Mesenchymal stem cell (in vitro differentiated cells and primary cell): ENCODE results near the gene ZNF724.
"Not testable (repeated sequence)": the region's sequence is repeated elsewhere in the genome, so short reads cannot be mapped to it uniquely, and the experiment has no call there.

Experiments used
- DNase-seq: peaks from one replicate; pipeline ENCODE4 v3.0.0-alpha.2; 2013
- H2AFZ ChIP-seq: one replicate; pipeline ENCODE4 v1.6.1; 2013; ENCODE audit warnings: low read depth, mild to moderate bottlenecking, control low read depth, inconsistent platforms, low read length, moderate library complexity
- H2AK5ac ChIP-seq: 2 replicates; pipeline ENCODE4 v1.6.1; 2013; ENCODE audit warnings: low read length, moderate library complexity, mild to moderate bottlenecking, inconsistent platforms; ENCODE audit not compliant: severe bottlenecking
- H2BK120ac ChIP-seq: one replicate; pipeline ENCODE4 v1.6.1; 2013; ENCODE audit warnings: low read depth, mild to moderate bottlenecking, inconsistent platforms, low read length, moderate library complexity
- H2BK12ac ChIP-seq, 2 experiments: one replicate each; pipeline ENCODE4 v1.6.1; 2013; ENCODE audit warnings: inconsistent platforms in 2 of 2, low read length in 2 of 2, mild to moderate bottlenecking in 2 of 2, moderate library complexity in 2 of 2, control low read depth in 1 of 2
- H2BK15ac ChIP-seq: one replicate; pipeline ENCODE4 v1.6.1; 2013; ENCODE audit warnings: mild to moderate bottlenecking, low read depth, inconsistent platforms; ENCODE audit not compliant: poor library complexity, severe bottlenecking
- H2BK5ac ChIP-seq: 2 replicates; pipeline ENCODE4 v1.6.1; 2013; ENCODE audit warnings: low read depth, mild to moderate bottlenecking, low read length, control low read depth, inconsistent platforms; ENCODE audit not compliant: poor library complexity, severe bottlenecking
- H3K14ac ChIP-seq, 2 experiments: one replicate each; pipeline ENCODE4 v1.6.1; 2013; ENCODE audit warnings: inconsistent platforms in 2 of 2, low read length in 2 of 2, control low read depth in 1 of 2, mild to moderate bottlenecking in 1 of 2, moderate library complexity in 1 of 2
- H3K18ac ChIP-seq, 2 experiments: one replicate each; pipeline ENCODE4 v1.6.1; 2013; ENCODE audit warnings: inconsistent platforms in 2 of 2, low read length in 2 of 2, control low read depth in 1 of 2, low read depth in 1 of 2, mild to moderate bottlenecking in 1 of 2
- H3K23ac ChIP-seq, 2 experiments: one replicate each; pipeline ENCODE4 v1.6.1; 2013; ENCODE audit warnings: inconsistent platforms in 2 of 2, low read length in 2 of 2, mild to moderate bottlenecking in 2 of 2, moderate library complexity in 2 of 2, control low read depth in 1 of 2
- H3K27ac ChIP-seq: 2 replicates; pipeline ENCODE4 v1.5.1; 2013; ENCODE audit warnings: mild to moderate bottlenecking, moderate library complexity, low read length, control low read depth, inconsistent platforms; ENCODE audit not compliant: poor library complexity, severe bottlenecking
- H3K27me3 ChIP-seq, 2 experiments: 2 replicates each; pipeline versions ENCODE4 v1.6.1 to v1.7.0; 2013; ENCODE audit warnings: low read length in 2 of 2, mild to moderate bottlenecking in 2 of 2, moderate library complexity in 2 of 2, control low read depth in 1 of 2, inconsistent platforms in 1 of 2; ENCODE audit not compliant: control insufficient read depth in 1 of 2, insufficient read depth in 1 of 2
- H3K36me3 ChIP-seq, 2 experiments: 2 replicates each; pipeline versions ENCODE4 v1.6.1 to v1.7.0; 2013; ENCODE audit warnings: low read length in 2 of 2, control low read depth in 1 of 2, inconsistent platforms in 1 of 2, low read depth in 1 of 2, mild to moderate bottlenecking in 1 of 2; ENCODE audit not compliant: insufficient read depth in 2 of 2, control insufficient read depth in 1 of 2
- H3K4ac ChIP-seq, 2 experiments: one replicate each; pipeline ENCODE4 v1.6.1; 2013; ENCODE audit warnings: inconsistent platforms in 2 of 2, low read length in 2 of 2, mild to moderate bottlenecking in 2 of 2, moderate library complexity in 2 of 2, control low read depth in 1 of 2, low read depth in 1 of 2
- H3K4me1 ChIP-seq: 2 replicates; pipeline ENCODE4 v1.6.1; 2013; ENCODE audit warnings: low read depth, low read length, control low read depth; ENCODE audit not compliant: control insufficient read depth, insufficient read depth
- H3K4me2 ChIP-seq: 2 replicates; pipeline ENCODE4 v1.6.1; 2013; ENCODE audit warnings: low read length, mild to moderate bottlenecking, inconsistent platforms; ENCODE audit not compliant: poor library complexity, severe bottlenecking
- H3K4me3 ChIP-seq, 2 experiments: 2 replicates each; pipeline versions ENCODE4 v1.5.1 to v1.7.0; 2013; ENCODE audit warnings: low read length in 2 of 2, mild to moderate bottlenecking in 2 of 2, control low read depth in 1 of 2, low read depth in 1 of 2; ENCODE audit not compliant: insufficient read depth in 1 of 2
- H3K79me1 ChIP-seq: replicated peaks from 2 replicates; pipeline ENCODE4 v1.6.1; 2013; ENCODE audit warnings: mild to moderate bottlenecking, control low read depth, low read length, inconsistent platforms; ENCODE audit not compliant: poor library complexity, severe bottlenecking
- H3K9ac ChIP-seq: 2 replicates; pipeline ENCODE4 v1.7.0; 2013; ENCODE audit warnings: mild to moderate bottlenecking, low read length, moderate library complexity
- H3K9me3 ChIP-seq: 2 replicates; pipeline ENCODE4 v1.7.0; 2013; ENCODE audit warnings: mild to moderate bottlenecking, low read length; ENCODE audit not compliant: control insufficient read depth
- H4K8ac ChIP-seq: one replicate; pipeline ENCODE4 v1.6.1; 2013; ENCODE audit warnings: inconsistent platforms, mild to moderate bottlenecking, low read length, moderate library complexity
- H4K91ac ChIP-seq: one replicate; pipeline ENCODE4 v1.6.1; 2013; ENCODE audit warnings: mild to moderate bottlenecking, low read length, inconsistent platforms
- WGBS: methylation state at CpG from one replicate; pipeline ENCODE4 v1.1.7; 2013; ENCODE audit warnings: mixed read lengths; 5-methylcytosine and 5-hydroxymethylcytosine counted together

The ZNF724 gene

GRCh38 chr19:23253256-23253655, 3.1 kb upstream of the ZNF724 start:
- not testable (repeated sequence) for H4K8ac ChIP-seq, H3K27ac ChIP-seq, H3K23ac ChIP-seq, H3K27me3 ChIP-seq, H3K14ac ChIP-seq, H3K9me3 ChIP-seq, H3K4ac ChIP-seq, H2BK15ac ChIP-seq, H3K9ac ChIP-seq, H4K91ac ChIP-seq, H2AFZ ChIP-seq, DNase-seq, H2AK5ac ChIP-seq, H2BK5ac ChIP-seq, H3K79me1 ChIP-seq, H2BK120ac ChIP-seq, H2BK12ac ChIP-seq, H3K36me3 ChIP-seq, H3K4me2 ChIP-seq, H3K4me1 ChIP-seq, H3K18ac ChIP-seq, H3K4me3 ChIP-seq
- WGBS = 84% methylated on average over 3 of the region's 3 CpGs

- Histone ChIP-seq H2AFZ (no peak overlapping the region), H4K8ac (no peak overlapping the region), H3K27me3 (no peaks in the 10 kb centered on the region), H3K18ac (no peak overlapping the region), H2AK5ac (no peak overlapping the region), H3K23ac (no peak overlapping the region), H3K4me2 (no peak overlapping the region), H3K4ac (no peak overlapping the region), H2BK15ac (no peak overlapping the region), H3K79me1 (peaks cover 16% of the 10 kb centered on the region), H3K4me1 (no peaks in the 10 kb centered on the region), H4K91ac (no peak overlapping the region), H3K9ac (no peak overlapping the region), H3K36me3 (peaks cover 17 to 31% of the 10 kb centered on the region in 2 experiments), H3K27ac (no peak overlapping the region), H2BK120ac (no peak overlapping the region), H3K14ac (no peak overlapping the region), H2BK5ac (no peak overlapping the region), H3K4me3 (peak overlapping the region in 1 of 2 experiments; percentile 30), H2BK12ac (no peak overlapping the region), H3K9me3 (peaks cover 73% of the 10 kb centered on the region)
- no peak for DNase-seq
- WGBS = 93% methylated on average over 1 of the region's 1 CpG
Observed at GRCh38 chr19:23241419-23241818, 8.8 kb downstream of the ZNF724 start.

GRCh38 chr19:23222998-23223652, 27.1 kb downstream of the ZNF724 start:
- Histone ChIP-seq H3K4me2 (no peak overlapping the region), H3K36me3 (peaks cover 27 to 32% of the 10 kb centered on the region in 2 experiments), H3K27me3 (no peaks in the 10 kb centered on the region), H2BK120ac (no peak overlapping the region), H3K4me1 (no peaks in the 10 kb centered on the region), H2BK15ac (no peak overlapping the region), H2BK5ac (no peak overlapping the region), H2BK12ac (no peak overlapping the region), H3K9ac (no peak overlapping the region), H2AK5ac (no peak overlapping the region), H4K91ac (no peak overlapping the region), H3K23ac (no peak overlapping the region), H3K18ac (no peak overlapping the region), H2AFZ (no peak overlapping the region), H3K14ac (no peak overlapping the region), H3K4me3 (peak overlapping the region in 1 of 2 experiments; percentile 59), H3K9me3 (peaks cover 95% of the 10 kb centered on the region), H3K79me1 (peaks cover 6% of the 10 kb centered on the region), H3K27ac (no peak overlapping the region), H3K4ac (no peak overlapping the region), H4K8ac (no peak overlapping the region)
- 96% methylated on average over 2 of the region's 3 CpGs for WGBS
- DNase-seq = peak; percentile 1

DNA sequence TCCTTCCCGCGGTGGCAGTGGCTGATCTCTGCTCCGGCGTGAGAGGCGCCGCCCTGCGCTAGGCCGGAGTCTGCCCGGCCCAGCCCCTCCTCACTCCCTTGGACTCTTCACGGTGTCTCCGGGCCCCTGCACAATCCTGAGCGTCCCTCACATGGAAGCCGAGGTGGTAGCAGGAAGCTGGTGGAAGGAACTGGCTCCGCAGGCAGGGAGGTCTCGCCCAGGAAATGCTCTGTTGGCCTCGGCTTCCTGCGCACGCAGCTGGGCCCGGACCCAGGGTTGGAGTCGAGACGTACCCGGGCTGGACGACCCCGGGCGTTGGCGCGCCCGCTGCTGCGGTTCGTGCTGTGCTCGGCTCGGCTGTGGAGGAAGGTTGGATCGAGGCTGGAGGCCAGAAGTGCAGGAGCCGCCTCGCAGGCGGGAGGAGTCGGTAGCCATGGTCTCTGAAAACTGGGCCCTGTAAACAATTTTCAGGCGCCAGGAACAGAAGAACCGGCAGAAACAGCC, 46.3 kb downstream of the ZNF724 start:
- Histone ChIP-seq H3K14ac (no peak overlapping the region), H3K9ac (peak overlapping the region; percentile 60), H3K4me1 (no peaks in the 10 kb centered on the region), H3K9me3 (peaks cover 47% of the 10 kb centered on the region), H3K36me3 (no peaks in the 10 kb centered on the region), H3K23ac (no peak overlapping the region), H2BK5ac (no peak overlapping the region), H2AK5ac (no peak overlapping the region), H2AFZ (no peak overlapping the region), H3K27ac (no peak overlapping the region), H3K18ac (no peak overlapping the region), H3K4me2 (no peak overlapping the region), H4K91ac (no peak overlapping the region), H2BK15ac (no peak overlapping the region), H4K8ac (no peak overlapping the region), H2BK120ac (no peak overlapping the region), H3K4ac (no peak overlapping the region), H3K79me1 (no peaks in the 10 kb centered on the region), H3K4me3 (no peak overlapping the region), H3K27me3 (no peaks in the 10 kb centered on the region), H2BK12ac (no peak overlapping the region)
- DNase-seq = no peak
- WGBS = 89% methylated on average over 39 of the region's 39 CpGs
